OCI-LY1 (cell line): ENCODE results near the gene CPVL.

Experiments used
- CTCF ChIP-seq: fragments of 200-600 bp; sonication (generic), shearing (Covaris generic); IDR thresholded peaks from 2 replicates; pipeline ENCODE4 v1.5.1; 2017; ENCODE audit warnings: mild to moderate bottlenecking, antibody characterized with exemption, low read length, moderate library complexity, mixed read lengths
- EZH2 ChIP-seq: fragments of 200-600 bp; sonication (generic), shearing (Covaris generic); IDR thresholded peaks from 2 replicates; pipeline ENCODE4 v1.8.0; 2017; ENCODE audit warnings: borderline replicate concordance, mixed run types, mild to moderate bottlenecking, antibody characterized with exemption, low read length, moderate library complexity, mixed read lengths

GRCh38 chr7:29143751-29144150, 2.6 kb downstream of the CPVL start:
- TF ChIP-seq CTCF (no peak), EZH2 (no peak)
